H1 (cell line): ENCODE results near the gene WDFY1. TPM values are rescaled to one million over a fixed set of nuclear protein-coding genes. Genes with fewer than 3 reads are reported as not detected.

Experiments used
- CTCF ChIA-PET: fragments of 300-600 bp; sonication (Branson Sonifier 250); formaldehyde crosslinking; loops from one replicate; lab custom pipeline; 2021; ENCODE audit not compliant: partially characterized antibody; lab: Charles Lee
- POLR2A ChIA-PET: fragments of 300-600 bp; sonication (Branson Sonifier 250); formaldehyde crosslinking; loops from one replicate; lab custom pipeline; 2021; ENCODE audit warnings: inconsistent platforms; ENCODE audit not compliant: partially characterized antibody; lab: Charles Lee
- DNase-seq, 2 experiments: peaks; one replicate each; pipeline versions ENCODE4 v3.0.0 to v3.0.0-alpha.2; 2010 to 2022; ENCODE audit warnings: low spot score in 2 of 2, low read depth in 1 of 2, mixed read lengths in 1 of 2
- FAIRE-seq: peaks from 2 replicates; lab custom pipeline; 2011; peaks lifted over from hg19 to GRCh38; lab: Jason Lieb, UNC
- H2AFZ ChIP-seq: 2 replicates; pipeline ENCODE4 v1.8.1; 2012; ENCODE audit warnings: low read length, inconsistent platforms
- H2AK5ac ChIP-seq: 2 replicates; pipeline ENCODE4 v1.6.1; 2013; ENCODE audit warnings: low read depth, low read length
- H2BK120ac ChIP-seq: replicated peaks from 2 replicates; pipeline ENCODE3; 2013; ENCODE audit warnings: low read depth, low read length, inconsistent platforms
- H2BK12ac ChIP-seq: 2 replicates; pipeline ENCODE4 v1.6.1; 2013; ENCODE audit warnings: low read depth, low read length
- H2BK15ac ChIP-seq: 2 replicates; pipeline ENCODE4 v1.6.1; 2013; ENCODE audit warnings: low read length
- H2BK20ac ChIP-seq: 2 replicates; pipeline ENCODE4 v1.6.1; 2013; ENCODE audit warnings: low read length
- H2BK5ac ChIP-seq: 2 replicates; pipeline ENCODE4 v1.6.1; 2013; ENCODE audit warnings: low read depth, low read length
- H3K14ac ChIP-seq: 2 replicates; pipeline ENCODE4 v1.6.1; 2013; ENCODE audit warnings: inconsistent platforms; ENCODE audit not compliant: insufficient read length
- H3K18ac ChIP-seq: 2 replicates; pipeline ENCODE4 v1.6.1; 2013; ENCODE audit warnings: low read length; ENCODE audit errors: extremely low read depth
- H3K23ac ChIP-seq: 2 replicates; pipeline ENCODE4 v1.6.1; 2013; ENCODE audit warnings: inconsistent platforms; ENCODE audit not compliant: insufficient read length
- H3K23me2 ChIP-seq: 2 replicates; pipeline ENCODE4 v1.6.1; 2013; ENCODE audit warnings: low read depth, low read length
- H3K27ac ChIP-seq: 2 replicates; pipeline ENCODE4 v1.6.1; 2011; ENCODE audit warnings: low read depth, low read length, inconsistent platforms
- H3K27me3 ChIP-seq, 4 experiments: replicated peaks in 1 of 4; 1 replicate in 1 of 4; 2 replicates in 3 of 4; pipeline versions ENCODE4 v1.6.1 to v1.8.1; 2011 to 2013; ENCODE audit warnings: low read length in 3 of 4, mild to moderate bottlenecking in 3 of 4, inconsistent platforms in 2 of 4, mixed read lengths in 2 of 4, moderate library complexity in 1 of 4; ENCODE audit not compliant: control insufficient read depth in 3 of 4, insufficient read depth in 3 of 4; ENCODE audit errors: extremely low read depth in 1 of 4
- H3K36me3 ChIP-seq, 4 experiments: 2 replicates each; pipeline versions ENCODE4 v1.6.1 to v1.8.1; 2011 to 2013; ENCODE audit warnings: mild to moderate bottlenecking in 4 of 4, low read length in 3 of 4, moderate library complexity in 2 of 4, control low read depth in 1 of 4, inconsistent platforms in 1 of 4; ENCODE audit not compliant: insufficient read depth in 4 of 4, control insufficient read depth in 2 of 4
- H3K4ac ChIP-seq: replicated peaks from 2 replicates; pipeline ENCODE3; 2013; ENCODE audit warnings: low read length, low read depth, mixed read lengths, inconsistent platforms; ENCODE audit not compliant: insufficient read length
- H3K4me1 ChIP-seq, 4 experiments: replicated peaks in 1 of 4; 1 replicate in 1 of 4; 2 replicates in 3 of 4; pipeline versions ENCODE4 v1.6.1 to v1.8.1; 2011 to 2013; ENCODE audit warnings: low read length in 3 of 4, inconsistent platforms in 2 of 4, mixed read lengths in 1 of 4; ENCODE audit not compliant: insufficient read depth in 4 of 4, control insufficient read depth in 3 of 4
- H3K4me2 ChIP-seq, 2 experiments: 2 replicates each; pipeline versions ENCODE4 v1.6.1 to v1.8.1; 2011 to 2013; ENCODE audit warnings: low read depth in 2 of 2, low read length in 2 of 2, control low read depth in 1 of 2, inconsistent platforms in 1 of 2, mild to moderate bottlenecking in 1 of 2; ENCODE audit not compliant: insufficient read depth in 1 of 2
- H3K4me3 ChIP-seq, 4 experiments: fragments of 200-600, 300-600 bp in 1 of 4; sonication (generic), shearing (Covaris generic), sonication (Bioruptor Twin) in 1 of 4; 2 replicates each; pipeline versions ENCODE4 v1.5.1 to v1.8.1; 2011 to 2016; ENCODE audit warnings: low read length in 4 of 4, low read depth in 3 of 4, control low read depth in 2 of 4, inconsistent platforms in 2 of 4, mild to moderate bottlenecking in 2 of 4, mixed read lengths in 1 of 4, moderate library complexity in 1 of 4; ENCODE audit not compliant: insufficient read depth in 2 of 4; ENCODE audit errors: extremely low read depth in 1 of 4
- H3K56ac ChIP-seq: replicated peaks from 2 replicates; pipeline ENCODE3; 2013; ENCODE audit warnings: low read depth, mild to moderate bottlenecking, mixed read lengths, low read length, inconsistent platforms; ENCODE audit not compliant: insufficient read length
- H3K79me1 ChIP-seq: 2 replicates; pipeline ENCODE4 v1.6.1; 2013; ENCODE audit warnings: low read depth, low read length, control low read depth
- H3K79me2 ChIP-seq, 2 experiments: 2 replicates each; pipeline versions ENCODE4 v1.6.1 to v1.8.1; 2012 to 2013; ENCODE audit warnings: low read length in 2 of 2, mild to moderate bottlenecking in 2 of 2, inconsistent platforms in 1 of 2; ENCODE audit not compliant: insufficient read depth in 2 of 2, control insufficient read depth in 1 of 2
- H3K9ac ChIP-seq, 4 experiments: replicated peaks in 1 of 4; 1 replicate in 1 of 4; 2 replicates in 3 of 4; pipeline versions ENCODE4 v1.6.1 to v1.8.1; 2011 to 2013; ENCODE audit warnings: low read depth in 3 of 4, low read length in 3 of 4, control low read depth in 2 of 4, mild to moderate bottlenecking in 2 of 4, moderate library complexity in 2 of 4, inconsistent platforms in 1 of 4; ENCODE audit errors: extremely low read depth in 1 of 4
- H3K9me3 ChIP-seq, 2 experiments: 2 replicates each; pipeline versions ENCODE4 v1.6.1 to v1.8.1; 2012 to 2013; ENCODE audit warnings: mild to moderate bottlenecking in 2 of 2, moderate library complexity in 2 of 2, control low read depth in 1 of 2, inconsistent platforms in 1 of 2, low read depth in 1 of 2, low read length in 1 of 2, mixed read lengths in 1 of 2; ENCODE audit not compliant: insufficient read depth in 2 of 2
- H4K20me1 ChIP-seq, 2 experiments: replicated peaks in 1 of 2; 2 replicates each; pipeline versions ENCODE3 to v1.8.1; 2011 to 2013; ENCODE audit warnings: inconsistent platforms in 2 of 2, low read length in 2 of 2, mild to moderate bottlenecking in 1 of 2; ENCODE audit not compliant: insufficient read depth in 2 of 2, control insufficient read depth in 1 of 2
- H4K5ac ChIP-seq: 2 replicates; pipeline ENCODE4 v1.6.1; 2013; ENCODE audit warnings: low read length, low read depth, mixed read lengths, inconsistent platforms; ENCODE audit not compliant: insufficient read length
- H4K8ac ChIP-seq: 2 replicates; pipeline ENCODE4 v1.8.0; 2013; ENCODE audit warnings: mild to moderate bottlenecking, moderate library complexity, low read length, inconsistent platforms; ENCODE audit not compliant: insufficient read depth; ENCODE audit errors: extremely low read depth
- H4K91ac ChIP-seq: replicated peaks from 2 replicates; pipeline ENCODE3; 2013; ENCODE audit warnings: low read length, mixed read lengths, inconsistent platforms; ENCODE audit not compliant: insufficient read length
- CBX8 ChIP-seq: fragments of 300-800, 300-1000 bp; sonication (generic); IDR thresholded peaks from 2 replicates; pipeline ENCODE4 v1.7.1; 2016; ENCODE audit warnings: low read depth, low read length, borderline replicate concordance
- CTBP2 ChIP-seq: IDR thresholded peaks from 2 replicates; pipeline ENCODE4 v1.7.0; 2011; ENCODE audit warnings: borderline replicate concordance, mild to moderate bottlenecking, moderate library complexity, mixed read lengths, low read length; ENCODE audit not compliant: insufficient read depth, insufficient read length
- EGR1 ChIP-seq: IDR thresholded peaks from 2 replicates; pipeline ENCODE4 v1.6.1; 2011; ENCODE audit warnings: low read depth, low read length, borderline replicate concordance
- JUND ChIP-seq: IDR thresholded peaks from 2 replicates; pipeline ENCODE4 v1.6.1; 2011; ENCODE audit warnings: mild to moderate bottlenecking, improper control_type of control experiment, low read length
- KDM1A ChIP-seq: fragments of 200-600, 300-600 bp; sonication (generic); IDR thresholded peaks from 2 replicates; pipeline ENCODE4 v1.7.1; 2016; ENCODE audit warnings: mild to moderate bottlenecking, low read length, borderline replicate concordance
- SIX5 ChIP-seq: IDR thresholded peaks from 2 replicates; pipeline ENCODE4 v1.6.1; 2011; ENCODE audit warnings: mild to moderate bottlenecking, low read depth, low read length
- TAF7 ChIP-seq: optimal IDR thresholded peaks from 2 replicates; pipeline ENCODE3; 2011; ENCODE audit warnings: low read depth, mild to moderate bottlenecking, inconsistent platforms, low read length, moderate library complexity, borderline replicate concordance
- TBP ChIP-seq: IDR thresholded peaks from 2 replicates; pipeline ENCODE4 v1.6.1; 2011; ENCODE audit warnings: low read depth, low read length, improper control_type of control experiment
- ZNF274 ChIP-seq: IDR thresholded peaks from 2 replicates; pipeline ENCODE4 v1.7.0; 2012; ENCODE audit warnings: low read length, borderline replicate concordance; ENCODE audit errors: extremely low read depth
- WGBS, 2 experiments: shearing (Covaris generic) in 1 of 2; methylation state at CpG; one replicate each; pipeline versions ENCODE4 v1.1.6 to v1.1.7; 2013 to 2015; ENCODE audit warnings: low lambda C conversion rate in 2 of 2, mixed read lengths in 2 of 2, inconsistent platforms in 1 of 2, low coverage in 1 of 2, missing lambda C conversion rate in 1 of 2; ENCODE audit not compliant: insufficient replicate concordance in 2 of 2, insufficient coverage in 1 of 2, insufficient read length in 1 of 2; ENCODE audit errors: extremely low coverage in 1 of 2, missing lambda C conversion rate in 1 of 2; 5-methylcytosine and 5-hydroxymethylcytosine counted together
- polyA plus RNA-seq, 7 experiments: library from polyadenylated mRNA; depleted of rRNA in 3 of 7; stranded (reverse) in 5 of 7; unstranded in 2 of 7; fragments of >200 nt in 5 of 7; fragments of 200-250 nt in 2 of 7; gene quantifications; 1 replicate in 5 of 7; 2 replicates in 1 of 7; 4 replicates in 1 of 7; pipeline versions ENCODE4 v1.2.1 to v1.2.3, GENCODE V29; 2011 to 2013; ENCODE audit warnings: missing spikeins in 2 of 7, mixed read lengths in 2 of 7
- total RNA-seq: library from RNA; stranded (reverse); fragmentation: NEBNext Ultra II Directional; extraction: Animal tissue kit (Norgen Biotek cat#: 25700); gene quantifications from 2 replicates; pipeline ENCODE4 v1.2.1, GENCODE V29; 2021
- TF ChIP-seq, protein P1 (sequence below), 3 experiments: IDR thresholded peaks; 1 replicate in 2 of 3; 2 replicates in 1 of 3; pipeline versions ENCODE4 v1.5.1 to v1.6.1; 2011; ENCODE audit warnings: low read length in 3 of 3, mild to moderate bottlenecking in 3 of 3, inconsistent platforms in 2 of 3, low read depth in 1 of 3, moderate library complexity in 1 of 3; ENCODE audit not compliant: insufficient read depth in 1 of 3; ENCODE audit errors: control extremely low read depth in 1 of 3
- TF ChIP-seq, protein P2 (sequence below): IDR thresholded peaks from 2 replicates; pipeline ENCODE4 v1.6.1; 2012; ENCODE audit warnings: inconsistent platforms

The WDFY1 gene
- total and polyA plus RNA-seq, 2 of the 8 experiments (the other 6 are each of a cell fraction or from before 2014, with no cell fraction given), result 68.4 to 94.7 TPM

DNA sequence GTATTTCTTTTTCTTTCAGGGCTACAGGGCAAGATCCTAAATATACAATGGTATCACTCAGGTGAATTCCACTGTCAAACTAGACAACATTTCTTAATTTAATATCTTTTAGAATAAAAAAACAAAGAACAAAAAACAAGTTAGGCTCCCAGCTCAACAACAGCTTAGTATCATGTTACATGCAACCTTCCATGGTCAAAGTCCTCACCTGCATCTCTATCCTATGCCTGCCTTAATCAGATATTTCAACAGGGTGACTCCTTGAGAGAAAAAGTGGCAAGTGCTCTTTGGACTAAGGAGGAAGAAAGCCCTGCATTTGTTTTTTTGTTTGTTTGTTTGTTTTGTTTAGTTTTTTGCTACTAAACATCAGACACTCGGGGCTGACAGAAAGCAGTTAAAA is 50.2 kb downstream of the WDFY1 start:
- Histone ChIP-seq H3K9ac (no peak overlapping the region), H2BK12ac (no peak overlapping the region), H3K79me1 (no peaks in the 10 kb centered on the region), H3K23ac (no peak overlapping the region), H3K36me3 (peaks cover 11 to 50% (median 26%) of the 10 kb centered on the region in 4 experiments), H2AK5ac (no peak overlapping the region), H4K5ac (no peak overlapping the region), H4K8ac (no peak overlapping the region), H2AFZ (no peak overlapping the region), H3K14ac (no peak overlapping the region), H3K56ac (no peak overlapping the region), H2BK5ac (no peak overlapping the region), H2BK20ac (no peak overlapping the region), H3K9me3 (no peaks in the 10 kb centered on the region), H3K27ac (no peak overlapping the region), H2BK15ac (no peak overlapping the region), H2BK120ac (no peak overlapping the region), H3K4me3 (no peak overlapping the region), H4K91ac (no peak overlapping the region), H3K27me3 (no peaks in the 10 kb centered on the region), H4K20me1 (no peaks in the 10 kb centered on the region), H3K79me2 (no peaks in the 10 kb centered on the region), H3K4me2 (no peak overlapping the region), H3K23me2 (no peaks in the 10 kb centered on the region), H3K4me1 (no peaks in the 10 kb centered on the region), H3K18ac (no peak overlapping the region), H3K4ac (no peak overlapping the region)
- DNase-seq, result no peak
- FAIRE-seq, result no peak
- POLR2A ChIA-PET, result no interaction called here
- WGBS, 2 experiments, result 75% methylated on average over 1 of the region's 1 CpG; no CpG with 5 or more reads in 1 of the 2 experiments
- TF ChIP-seq ZNF274, result no peak
- TF ChIP-seq, protein P1, sequence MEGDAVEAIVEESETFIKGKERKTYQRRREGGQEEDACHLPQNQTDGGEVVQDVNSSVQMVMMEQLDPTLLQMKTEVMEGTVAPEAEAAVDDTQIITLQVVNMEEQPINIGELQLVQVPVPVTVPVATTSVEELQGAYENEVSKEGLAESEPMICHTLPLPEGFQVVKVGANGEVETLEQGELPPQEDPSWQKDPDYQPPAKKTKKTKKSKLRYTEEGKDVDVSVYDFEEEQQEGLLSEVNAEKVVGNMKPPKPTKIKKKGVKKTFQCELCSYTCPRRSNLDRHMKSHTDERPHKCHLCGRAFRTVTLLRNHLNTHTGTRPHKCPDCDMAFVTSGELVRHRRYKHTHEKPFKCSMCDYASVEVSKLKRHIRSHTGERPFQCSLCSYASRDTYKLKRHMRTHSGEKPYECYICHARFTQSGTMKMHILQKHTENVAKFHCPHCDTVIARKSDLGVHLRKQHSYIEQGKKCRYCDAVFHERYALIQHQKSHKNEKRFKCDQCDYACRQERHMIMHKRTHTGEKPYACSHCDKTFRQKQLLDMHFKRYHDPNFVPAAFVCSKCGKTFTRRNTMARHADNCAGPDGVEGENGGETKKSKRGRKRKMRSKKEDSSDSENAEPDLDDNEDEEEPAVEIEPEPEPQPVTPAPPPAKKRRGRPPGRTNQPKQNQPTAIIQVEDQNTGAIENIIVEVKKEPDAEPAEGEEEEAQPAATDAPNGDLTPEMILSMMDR (IDR thresholded peaks at IDR 0.05; ENCODE audit: control extremely low read depth in 1 of 3, insufficient read depth in 1 of 3, low read depth in 1 of 3, low read length in 3 of 3), result no peak
- TF ChIP-seq SIX5, result no peak
- no peak for TF ChIP-seq KDM1A
- TF ChIP-seq CBX8, result no peak
- TF ChIP-seq TAF7, result no peak
- TF ChIP-seq TBP, result no peak
- no peak for TF ChIP-seq EGR1
- TF ChIP-seq JUND, result no peak
- TF ChIP-seq, protein P2, sequence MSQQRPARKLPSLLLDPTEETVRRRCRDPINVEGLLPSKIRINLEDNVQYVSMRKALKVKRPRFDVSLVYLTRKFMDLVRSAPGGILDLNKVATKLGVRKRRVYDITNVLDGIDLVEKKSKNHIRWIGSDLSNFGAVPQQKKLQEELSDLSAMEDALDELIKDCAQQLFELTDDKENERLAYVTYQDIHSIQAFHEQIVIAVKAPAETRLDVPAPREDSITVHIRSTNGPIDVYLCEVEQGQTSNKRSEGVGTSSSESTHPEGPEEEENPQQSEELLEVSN, result no peak
- TF ChIP-seq CTBP2, result no peak
- CTCF ChIA-PET, result interaction anchor here (1.0 to 1.4 kb wide), 2 partner anchors 21 to 388 kb away, joined by 3 to 4 read pairs; no protein-coding TSS in a partner anchor
